Measurements from ENCODE around the gene SLC9A9. TPM values are rescaled to one million over a fixed set of nuclear protein-coding genes. Genes with fewer than 3 reads are reported as not detected.

SLC9A9 gene
- polyA plus RNA-seq, 10 donors, result 10.5 to 14.8 (median 12.2) TPM

- no peak for DNase-seq
Measured at GRCh38 chr3:143511174-143511879, 336.9 kb downstream of the SLC9A9 start.

GRCh38 chr3:143510601-143511000 lies 337.7 kb downstream of the SLC9A9 start:
- no peak for DNase-seq

GRCh38 chr3:143507735-143508580 lies 340.3 kb downstream of the SLC9A9 start:
- DNase-seq, result peak in 1 of 3 donors; percentile 21

GRCh38 chr3:143506190-143506589 lies 342.1 kb downstream of the SLC9A9 start:
- no peak for DNase-seq

- no peak for DNase-seq
Measured at GRCh38 chr3:143503325-143503885, 344.9 kb downstream of the SLC9A9 start.

- no peak for DNase-seq
Measured at GRCh38 chr3:143502081-143502480, 346.2 kb downstream of the SLC9A9 start.

- DNase-seq, result no peak
Measured at GRCh38 chr3:143497382-143497781, 350.9 kb downstream of the SLC9A9 start.

GRCh38 chr3:143496191-143496590 lies 352.1 kb downstream of the SLC9A9 start:
- DNase-seq, result no peak

- DNase-seq, result no peak
Measured at GRCh38 chr3:143495527-143495926, 352.7 kb downstream of the SLC9A9 start.

- DNase-seq, result no peak
Measured at GRCh38 chr3:143486611-143487010, 361.7 kb downstream of the SLC9A9 start.

GRCh38 chr3:143484846-143485512 lies 363.3 kb downstream of the SLC9A9 start:
- DNase-seq, result no peak

- DNase-seq, result no peak
Measured at GRCh38 chr3:143483214-143483613, 365.1 kb downstream of the SLC9A9 start.

GRCh38 chr3:143482106-143483088 lies 365.9 kb downstream of the SLC9A9 start:
- peak in 1 of 3 donors; percentile 6 for DNase-seq

- peak in 1 of 3 donors; percentile 40 for DNase-seq
Measured at GRCh38 chr3:143480344-143480743, 367.9 kb downstream of the SLC9A9 start.

GRCh38 chr3:143479727-143480126 lies 368.5 kb downstream of the SLC9A9 start:
- DNase-seq, result no peak

GRCh38 chr3:143478115-143478693 lies 370.1 kb downstream of the SLC9A9 start:
- no peak for DNase-seq

GRCh38 chr3:143476965-143477640 lies 371.2 kb downstream of the SLC9A9 start:
- no peak for DNase-seq

- no peak for DNase-seq
Measured at GRCh38 chr3:143475981-143476380, 372.3 kb downstream of the SLC9A9 start.

- DNase-seq, result no peak
Measured at GRCh38 chr3:143472731-143473523, 375.3 kb downstream of the SLC9A9 start.

Data from muscle of back (tissue), 11 donors.